BE2C (cell line): ENCODE results near the gene CASP10.

Source experiments
- DNase-seq: peaks from one replicate; pipeline ENCODE4 v3.0.0-alpha.2; 2020
- H3K27me3 ChIP-seq: fragments of 250-450 bp; sonication (Bioruptor Pico); 2 replicates; pipeline ENCODE4 v1.5.1; 2020; ENCODE audit warnings: mild to moderate bottlenecking
- H3K36me3 ChIP-seq: fragments of 250-450 bp; sonication (Bioruptor Pico); 2 replicates; pipeline ENCODE4 v1.5.1; 2020; ENCODE audit warnings: mild to moderate bottlenecking
- H3K4me1 ChIP-seq: fragments of 250-450 bp; sonication (Bioruptor Pico); 2 replicates; pipeline ENCODE4 v1.5.1; 2020
- H3K4me3 ChIP-seq: 2 replicates; pipeline ENCODE4 v1.5.1; 2011; ENCODE audit warnings: low read depth, low read length
- H3K9me3 ChIP-seq: fragments of 250-450 bp; sonication (Bioruptor Pico); 2 replicates; pipeline ENCODE4 v1.5.1; 2020
- CTCF ChIP-seq: IDR thresholded peaks from 2 replicates; pipeline ENCODE4 v1.5.1; 2012; ENCODE audit warnings: mild to moderate bottlenecking, low read depth, low read length

CASP10 gene

GRCh38 chr2:201196003-201196402 is 13.1 kb downstream of the CASP10 start:
- Histone ChIP-seq H3K9me3 (no peaks in the 10 kb centered on the region), H3K4me3 (no peak overlapping the region), H3K36me3 (no peaks in the 10 kb centered on the region), H3K27me3 (no peaks in the 10 kb centered on the region), H3K4me1 (no peaks in the 10 kb centered on the region; the same call in 1 of the 2 replicates)
- no peak for DNase-seq
- no peak for TF ChIP-seq CTCF

- DNase-seq, result no peak
- no peaks in the 10 kb centered on the region for H3K27me3 ChIP-seq
- TF ChIP-seq CTCF, result no peak
- H3K4me1 ChIP-seq, result no peaks in the 10 kb centered on the region; the same call in 1 of the 2 replicates
- H3K36me3 ChIP-seq, result no peaks in the 10 kb centered on the region
- no peaks in the 10 kb centered on the region for H3K9me3 ChIP-seq
- no peak overlapping the region for H3K4me3 ChIP-seq
Measured at GRCh38 chr2:201196803-201197202, 13.9 kb downstream of the CASP10 start.

GRCh38 chr2:201197781-201198180 is 14.8 kb downstream of the CASP10 start:
- Histone ChIP-seq H3K4me1 (no peaks in the 10 kb centered on the region; the same call in 1 of the 2 replicates), H3K9me3 (no peaks in the 10 kb centered on the region), H3K27me3 (no peaks in the 10 kb centered on the region), H3K36me3 (no peaks in the 10 kb centered on the region), H3K4me3 (no peak overlapping the region)
- no peak for DNase-seq
- no peak for TF ChIP-seq CTCF

GRCh38 chr2:201199847-201200246 is 16.9 kb downstream of the CASP10 start:
- H3K4me1 ChIP-seq, result no peaks in the 10 kb centered on the region; the same call in 1 of the 2 replicates
- no peak for DNase-seq
- H3K27me3 ChIP-seq, result no peaks in the 10 kb centered on the region
- no peak overlapping the region for H3K4me3 ChIP-seq
- no peak for TF ChIP-seq CTCF
- H3K36me3 ChIP-seq, result no peaks in the 10 kb centered on the region
- H3K9me3 ChIP-seq, result no peaks in the 10 kb centered on the region

- H3K4me3 ChIP-seq, result no peak overlapping the region
- no peak for DNase-seq
- no peaks in the 10 kb centered on the region for H3K27me3 ChIP-seq
- H3K36me3 ChIP-seq, result no peaks in the 10 kb centered on the region
- no peaks in the 10 kb centered on the region for H3K9me3 ChIP-seq
- TF ChIP-seq CTCF, result no peak
- H3K4me1 ChIP-seq, result no peaks in the 10 kb centered on the region; the same call in 1 of the 2 replicates
Measured at GRCh38 chr2:201200345-201200744, 17.4 kb downstream of the CASP10 start.

- Histone ChIP-seq H3K9me3 (no peaks in the 10 kb centered on the region), H3K4me3 (no peak overlapping the region), H3K4me1 (no peaks in the 10 kb centered on the region; the same call in 1 of the 2 replicates), H3K36me3 (no peaks in the 10 kb centered on the region), H3K27me3 (no peaks in the 10 kb centered on the region)
- DNase-seq, result no peak
- TF ChIP-seq CTCF, result no peak
Measured at GRCh38 chr2:201201371-201201770, 18.4 kb downstream of the CASP10 start.
